Measurements from ENCODE around the gene FAIM2.

The FAIM2 gene

GRCh38 chr12:49911213-49911605, 7.5 kb upstream of the FAIM2 start:
- Histone ChIP-seq H3K27ac (ENCODE audit: extremely low read depth, low read depth, low read length) (no peak overlapping the region), H3K4me3 (ENCODE audit: low read depth, low read length) (no peak overlapping the region), H3K9me3 (ENCODE audit: control insufficient read depth, insufficient read depth, low read depth, low read length) (no peaks in the 10 kb centered on the region), H3K36me3 (ENCODE audit: control insufficient read depth in 2 of 2, insufficient read depth in 1 of 2, low read length in 2 of 2) (no peaks in the 10 kb centered on the region), H3K4me1 (ENCODE audit: control insufficient read depth, insufficient read depth, low read length) (peaks cover 13% of the 10 kb centered on the region)
- ChIA-PET POLR2A (no interaction called here), CTCF (no interaction called here)
- TF ChIP-seq ZNF560 (tag by site-specific recombination; IDR thresholded peaks at IDR 0.05; ENCODE audit: borderline replicate concordance), result no peak
- TF ChIP-seq GLI2 (tag by site-specific recombination; IDR thresholded peaks at IDR 0.05; ENCODE audit: borderline replicate concordance, low read depth), result no peak
- no peak for TF ChIP-seq ZBTB10 (tag by site-specific recombination; IDR thresholded peaks at IDR 0.05)
- TF ChIP-seq ZNF174 (tag by site-specific recombination; IDR thresholded peaks at IDR 0.05), result no peak
- no peak for TF ChIP-seq ZBTB17 (tag by site-specific recombination; IDR thresholded peaks at IDR 0.05)
- TF ChIP-seq ZNF513 (tag by site-specific recombination; IDR thresholded peaks at IDR 0.05), result no peak
- no peak for TF ChIP-seq ZNF558 (tag by site-specific recombination; IDR thresholded peaks at IDR 0.05)
- TF ChIP-seq ZNF692 (tag by site-specific recombination; IDR thresholded peaks at IDR 0.05), result no peak

- H3K27ac ChIP-seq (ENCODE audit: extremely low read depth, low read depth, low read length), result no peak overlapping the region; the same call in 1 of the 2 replicates
- H3K36me3 ChIP-seq (ENCODE audit: control insufficient read depth in 2 of 2, insufficient read depth in 1 of 2, low read length in 2 of 2), result no peaks in the 10 kb centered on the region
- CTCF ChIA-PET, result interaction anchor here (0.8 to 2.2 kb wide), 5 partner anchors 35 to 169 kb away, joined by 3 to 9 read pairs (median 3); partner anchors contain the start of gene TMBIM6
- no peaks in the 10 kb centered on the region for H3K9me3 ChIP-seq (ENCODE audit: control insufficient read depth, insufficient read depth, low read depth, low read length)
- TF ChIP-seq ZIC2 (tag by site-specific recombination; IDR thresholded peaks at IDR 0.05) (peak; percentile 61), ZNF362 (tag by site-specific recombination; IDR thresholded peaks at IDR 0.05) (no peak)
- no peak overlapping the region for H3K4me3 ChIP-seq (ENCODE audit: low read depth, low read length)
- POLR2A ChIA-PET, result interaction anchor here (1.4 to 1.5 kb wide), 2 partner anchors 23 to 41 kb away, joined by 5 read pairs; no protein-coding TSS in a partner anchor
- peaks cover 13% of the 10 kb centered on the region for H3K4me1 ChIP-seq (ENCODE audit: control insufficient read depth, insufficient read depth, low read length)
Measured at GRCh38 chr12:49910331-49911212, 6.9 kb upstream of the FAIM2 start.

GRCh38 chr12:49909826-49910225, 6.1 kb upstream of the FAIM2 start:
- no peaks in the 10 kb centered on the region for H3K36me3 ChIP-seq (ENCODE audit: control insufficient read depth in 2 of 2, insufficient read depth in 1 of 2, low read length in 2 of 2)
- no peak overlapping the region for H3K4me3 ChIP-seq (ENCODE audit: low read depth, low read length)
- no peaks in the 10 kb centered on the region for H3K9me3 ChIP-seq (ENCODE audit: control insufficient read depth, insufficient read depth, low read depth, low read length)
- H3K27ac ChIP-seq (ENCODE audit: extremely low read depth, low read depth, low read length), result no peak overlapping the region; the same call in 1 of the 2 replicates
- peaks cover 13% of the 10 kb centered on the region for H3K4me1 ChIP-seq (ENCODE audit: control insufficient read depth, insufficient read depth, low read length)
- ChIA-PET POLR2A (interaction anchor here (0.6 to 1.5 kb wide), 3 partner anchors 22 to 864 kb away, joined by 3 to 5 read pairs (median 5); no protein-coding TSS in a partner anchor), CTCF (interaction anchor here (0.8 to 2.2 kb wide), 5 partner anchors 36 to 169 kb away, joined by 3 to 9 read pairs (median 3); partner anchors contain the start of gene TMBIM6)
- TF ChIP-seq ZNF223 (tag by site-specific recombination; IDR thresholded peaks at IDR 0.05) (no peak), ZNF600 (tag by site-specific recombination; IDR thresholded peaks at IDR 0.05) (peak; percentile 54; the same call in 1 of the 2 replicates), ZNF529 (tag by site-specific recombination; IDR thresholded peaks at IDR 0.05; ENCODE audit: insufficient replicate concordance) (no peak), ZBTB17 (tag by site-specific recombination; IDR thresholded peaks at IDR 0.05) (peak; percentile 81), SP3 (tag by site-specific recombination; IDR thresholded peaks at IDR 0.05) (peak; percentile 14; the same call in 1 of the 2 replicates), OSR2 (tag by site-specific recombination; IDR thresholded peaks at IDR 0.05) (no peak), KLF1 (tag by site-specific recombination; IDR thresholded peaks at IDR 0.05) (0 out of 2 replicates have a peak, but pooled peaks have one; percentile 20), ZXDB (tag by site-specific recombination; IDR thresholded peaks at IDR 0.05) (no peak), MZF1 (tag by site-specific recombination; IDR thresholded peaks at IDR 0.05; ENCODE audit: borderline replicate concordance) (no peak), ZNF623 (tag by site-specific recombination; IDR thresholded peaks at IDR 0.05) (no peak), GLIS1 (tag by site-specific recombination; IDR thresholded peaks at IDR 0.05) (no peak), ZFHX2 (tag by site-specific recombination; conservative IDR thresholded peaks at IDR 0.05) (peak; percentile 99), ZNF133 (tag by site-specific recombination; IDR thresholded peaks at IDR 0.05) (no peak), ZBTB20 (tag by site-specific recombination; IDR thresholded peaks at IDR 0.05) (0 out of 2 replicates have a peak, but pooled peaks have one; percentile 8)

All from HEK293 (cell line).